NB4 (cell line): ENCODE results near the gene CCDC88C.

Experiments used
- DNase-seq: peaks from one replicate; pipeline ENCODE4 v3.0.0; 2010; ENCODE audit warnings: low read depth
- H3K4me3 ChIP-seq: one replicate; pipeline ENCODE4 v1.5.1; 2011; ENCODE audit warnings: mild to moderate bottlenecking, low read depth, low read length, moderate library complexity
- MYC ChIP-seq: IDR thresholded peaks from 2 replicates; pipeline ENCODE4 v1.6.1; 2011; ENCODE audit warnings: low read depth, low read length
- POLR2A ChIP-seq: IDR thresholded peaks from 2 replicates; pipeline ENCODE4 v1.6.1; 2011; ENCODE audit warnings: mild to moderate bottlenecking; ENCODE audit not compliant: insufficient read length; ENCODE audit errors: extremely low read depth
- TF ChIP-seq, protein P1 (sequence below): IDR thresholded peaks from one replicate; pipeline ENCODE4 v1.5.1; 2012; ENCODE audit warnings: low read depth, low read length
- TF ChIP-seq, protein P2 (sequence below): IDR thresholded peaks from 2 replicates; pipeline ENCODE4 v1.6.1; 2011; ENCODE audit warnings: low read depth, low read length

The CCDC88C gene

DNA sequence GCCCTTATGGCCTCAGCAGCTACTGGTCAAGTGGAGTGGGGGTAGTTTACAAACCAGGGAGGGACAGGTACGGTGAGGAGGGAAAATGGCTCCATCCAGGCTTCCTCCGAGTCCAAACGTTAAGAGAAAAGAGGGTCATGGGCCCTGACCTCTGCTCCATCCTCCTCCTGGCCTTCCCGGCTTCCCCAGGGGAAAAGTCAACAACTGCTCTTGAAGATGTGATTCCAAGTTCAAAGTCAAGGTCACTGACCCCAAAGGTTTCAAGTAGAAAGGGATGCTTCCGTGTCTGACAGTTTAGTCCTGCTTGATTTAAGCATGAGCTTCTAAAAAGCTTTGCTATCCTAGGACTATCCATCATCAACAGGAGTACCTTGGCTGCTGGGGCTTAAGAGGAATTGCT is 28.5 kb downstream of the CCDC88C start:
- DNase-seq, result no peak
- TF ChIP-seq, protein P1, sequence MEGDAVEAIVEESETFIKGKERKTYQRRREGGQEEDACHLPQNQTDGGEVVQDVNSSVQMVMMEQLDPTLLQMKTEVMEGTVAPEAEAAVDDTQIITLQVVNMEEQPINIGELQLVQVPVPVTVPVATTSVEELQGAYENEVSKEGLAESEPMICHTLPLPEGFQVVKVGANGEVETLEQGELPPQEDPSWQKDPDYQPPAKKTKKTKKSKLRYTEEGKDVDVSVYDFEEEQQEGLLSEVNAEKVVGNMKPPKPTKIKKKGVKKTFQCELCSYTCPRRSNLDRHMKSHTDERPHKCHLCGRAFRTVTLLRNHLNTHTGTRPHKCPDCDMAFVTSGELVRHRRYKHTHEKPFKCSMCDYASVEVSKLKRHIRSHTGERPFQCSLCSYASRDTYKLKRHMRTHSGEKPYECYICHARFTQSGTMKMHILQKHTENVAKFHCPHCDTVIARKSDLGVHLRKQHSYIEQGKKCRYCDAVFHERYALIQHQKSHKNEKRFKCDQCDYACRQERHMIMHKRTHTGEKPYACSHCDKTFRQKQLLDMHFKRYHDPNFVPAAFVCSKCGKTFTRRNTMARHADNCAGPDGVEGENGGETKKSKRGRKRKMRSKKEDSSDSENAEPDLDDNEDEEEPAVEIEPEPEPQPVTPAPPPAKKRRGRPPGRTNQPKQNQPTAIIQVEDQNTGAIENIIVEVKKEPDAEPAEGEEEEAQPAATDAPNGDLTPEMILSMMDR, result no peak
- TF ChIP-seq, protein P2, sequence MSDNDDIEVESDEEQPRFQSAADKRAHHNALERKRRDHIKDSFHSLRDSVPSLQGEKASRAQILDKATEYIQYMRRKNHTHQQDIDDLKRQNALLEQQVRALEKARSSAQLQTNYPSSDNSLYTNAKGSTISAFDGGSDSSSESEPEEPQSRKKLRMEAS, result no peak
- no peak overlapping the region for H3K4me3 ChIP-seq

DNA sequence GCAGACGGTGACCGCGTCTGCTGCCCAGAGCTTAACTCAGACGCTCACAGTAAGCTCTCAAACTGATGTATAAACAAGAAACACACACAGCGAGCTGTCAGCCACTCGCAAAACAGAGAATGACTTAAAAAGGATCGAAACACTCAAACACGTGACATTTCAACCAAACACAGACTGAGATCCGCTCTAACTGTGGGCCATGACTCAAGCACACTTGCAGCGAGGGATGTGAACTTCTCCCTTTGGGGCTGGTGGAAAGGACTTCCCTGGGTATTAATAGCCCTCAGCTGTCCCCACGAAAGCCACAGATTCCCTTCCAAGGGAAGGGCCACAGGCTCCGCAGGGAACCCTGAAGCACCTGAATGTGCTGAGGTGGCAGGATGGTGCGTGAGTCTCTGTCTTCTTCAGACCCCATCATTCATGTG is 29.1 kb downstream of the CCDC88C start:
- TF ChIP-seq MYC (no peak), POLR2A (no peak)
- TF ChIP-seq, protein P2, result no peak
- TF ChIP-seq, protein P1, result no peak
- H3K4me3 ChIP-seq, result no peak overlapping the region
- DNase-seq, result peak; percentile 55

DNA sequence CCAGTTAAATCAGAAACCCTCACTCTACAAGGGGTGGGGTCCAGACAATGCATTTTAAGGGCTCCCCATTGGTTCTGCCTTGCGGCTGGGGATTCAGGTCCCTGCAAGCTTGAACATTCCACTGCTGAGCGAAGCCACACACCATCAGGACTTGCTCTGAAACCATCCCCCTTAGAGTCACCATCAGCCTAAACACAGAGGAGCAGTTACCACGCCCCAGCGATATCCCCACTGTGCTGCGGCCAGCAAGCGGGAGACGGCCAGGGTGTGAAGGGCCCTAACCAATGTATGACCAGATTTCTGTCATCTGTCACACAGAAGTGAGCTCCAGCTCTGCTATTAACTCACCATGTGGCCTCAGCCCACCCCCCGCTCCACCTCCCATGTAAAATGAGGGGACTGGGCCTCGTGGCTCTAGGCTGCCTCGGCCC is 29.7 kb downstream of the CCDC88C start:
- no peak overlapping the region for H3K4me3 ChIP-seq
- TF ChIP-seq, protein P2, result no peak
- TF ChIP-seq, protein P1, result no peak
- DNase-seq, result no peak

DNA sequence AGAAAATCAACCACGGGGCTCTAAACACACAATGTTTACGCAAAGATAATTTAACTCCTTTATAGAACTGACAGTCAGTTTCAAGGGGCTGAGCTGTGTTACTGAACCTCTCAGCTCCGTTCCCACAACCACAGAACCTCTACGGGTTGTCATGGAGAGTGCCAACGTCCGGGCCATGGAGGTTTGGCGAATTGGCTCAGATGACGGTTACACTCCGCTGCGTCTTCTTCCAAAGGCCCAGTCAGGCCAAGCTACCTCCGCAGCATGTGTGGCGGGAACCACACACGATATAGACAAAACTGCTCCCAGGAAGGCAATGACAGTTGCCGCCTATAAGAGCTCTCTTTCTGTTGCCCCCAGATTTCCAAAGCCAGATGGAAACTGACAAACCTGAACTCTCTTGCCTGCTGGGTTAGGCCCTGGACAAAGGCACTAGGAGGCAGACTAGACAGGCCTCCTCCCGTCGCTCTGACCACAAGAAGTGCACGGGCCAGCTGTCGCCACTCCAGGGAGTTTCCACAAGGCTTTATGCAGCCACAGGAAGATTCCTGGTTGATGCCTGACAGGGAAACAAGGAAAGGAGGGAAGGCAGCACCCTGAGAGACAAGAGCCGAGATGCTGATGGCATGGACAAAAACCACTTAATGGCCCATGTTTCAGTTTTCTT is 30.3 kb downstream of the CCDC88C start:
- TF ChIP-seq POLR2A, result no peak
- TF ChIP-seq, protein P1, result no peak
- TF ChIP-seq, protein P2, result no peak
- TF ChIP-seq MYC, result no peak
- no peak for DNase-seq
- no peak overlapping the region for H3K4me3 ChIP-seq

DNA sequence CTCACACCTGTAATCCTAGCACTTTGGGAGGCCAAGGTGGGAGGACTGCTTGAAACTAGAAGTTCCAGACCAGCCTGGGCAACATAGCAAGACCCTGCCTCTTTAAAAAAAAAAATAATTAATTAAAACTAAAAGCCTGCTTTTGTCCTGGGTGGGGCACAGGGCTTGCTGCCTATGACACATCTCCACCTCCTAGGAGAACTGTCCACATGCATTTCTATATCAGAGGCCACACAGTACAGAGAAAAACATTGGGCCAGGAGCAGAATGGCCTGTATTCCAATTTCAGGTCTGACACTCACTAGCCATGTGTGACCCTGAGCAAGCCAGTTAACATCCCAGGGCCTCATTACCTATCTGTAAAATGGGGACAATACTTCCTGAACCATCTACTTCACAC is 31.9 kb downstream of the CCDC88C start:
- no peak overlapping the region for H3K4me3 ChIP-seq
- no peak for DNase-seq
- TF ChIP-seq, protein P1, result no peak
- TF ChIP-seq MYC (no peak), POLR2A (no peak)
- TF ChIP-seq, protein P2, result no peak

DNA sequence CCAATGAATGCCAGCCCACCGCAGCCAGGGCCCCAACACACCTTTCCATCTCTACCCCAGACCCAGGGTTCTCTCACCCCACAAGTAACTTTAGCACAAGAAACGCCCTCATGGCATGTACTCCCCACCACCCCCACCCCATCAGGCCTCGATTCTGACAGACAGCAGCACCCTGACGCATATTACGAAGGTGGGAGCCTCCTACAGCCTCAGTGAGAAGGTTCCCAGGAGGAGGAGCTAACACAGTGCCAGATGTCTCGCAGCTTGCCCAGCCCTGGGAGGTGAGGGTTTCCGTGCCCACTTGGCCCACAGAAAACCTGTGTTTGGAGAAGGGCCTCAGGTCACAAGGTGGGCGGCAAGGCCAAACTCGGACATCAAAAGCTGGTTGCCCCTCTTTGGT is 32.4 kb downstream of the CCDC88C start:
- TF ChIP-seq, protein P1, result no peak
- H3K4me3 ChIP-seq, result no peak overlapping the region
- no peak for DNase-seq
